ENCODE results near the gene RALGPS2.

RALGPS2 gene

DNA sequence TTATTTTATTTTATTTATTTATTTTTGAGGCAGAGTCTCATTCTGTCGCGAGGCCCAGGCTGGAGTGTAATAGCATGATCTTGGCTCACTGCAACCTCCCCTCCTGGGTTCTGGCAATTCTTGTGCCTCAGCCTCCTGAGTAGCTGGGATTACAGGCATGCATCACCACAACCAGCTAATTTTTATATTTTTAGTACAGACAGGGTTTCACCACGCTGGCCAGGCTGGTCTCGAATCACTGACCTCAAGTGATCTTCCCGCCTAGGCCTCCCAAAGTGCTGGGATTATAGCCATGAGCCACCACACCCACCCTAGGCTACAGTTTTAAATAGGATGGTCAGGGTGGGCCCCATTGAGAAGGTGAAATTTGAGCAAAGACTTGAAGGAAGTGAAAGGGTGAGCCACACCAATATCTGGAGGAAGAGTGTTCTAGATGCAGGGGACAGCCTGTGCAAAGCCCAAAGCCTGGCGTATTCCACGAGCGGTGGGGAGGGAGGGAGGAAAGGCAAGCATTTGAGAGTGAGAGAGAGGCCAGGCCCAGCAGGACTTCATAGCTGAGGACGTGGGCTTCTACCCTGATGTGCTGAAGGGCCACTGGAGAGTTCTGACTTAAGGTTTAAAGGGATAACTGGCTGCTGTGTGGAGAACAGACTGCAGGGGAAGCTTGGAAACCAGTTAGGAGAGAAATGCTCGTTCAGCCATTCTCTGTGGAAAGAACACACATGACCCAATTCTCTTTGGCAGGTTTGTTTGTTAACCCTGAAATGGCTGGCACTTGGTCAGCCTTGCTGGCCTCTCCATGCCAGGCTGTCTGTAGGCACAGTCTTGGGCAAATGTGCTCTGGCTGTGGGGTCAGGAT is 238.0 kb downstream of the RALGPS2 start:
- no peak for DNase-seq (ENCODE audit: low spot score)

DNA sequence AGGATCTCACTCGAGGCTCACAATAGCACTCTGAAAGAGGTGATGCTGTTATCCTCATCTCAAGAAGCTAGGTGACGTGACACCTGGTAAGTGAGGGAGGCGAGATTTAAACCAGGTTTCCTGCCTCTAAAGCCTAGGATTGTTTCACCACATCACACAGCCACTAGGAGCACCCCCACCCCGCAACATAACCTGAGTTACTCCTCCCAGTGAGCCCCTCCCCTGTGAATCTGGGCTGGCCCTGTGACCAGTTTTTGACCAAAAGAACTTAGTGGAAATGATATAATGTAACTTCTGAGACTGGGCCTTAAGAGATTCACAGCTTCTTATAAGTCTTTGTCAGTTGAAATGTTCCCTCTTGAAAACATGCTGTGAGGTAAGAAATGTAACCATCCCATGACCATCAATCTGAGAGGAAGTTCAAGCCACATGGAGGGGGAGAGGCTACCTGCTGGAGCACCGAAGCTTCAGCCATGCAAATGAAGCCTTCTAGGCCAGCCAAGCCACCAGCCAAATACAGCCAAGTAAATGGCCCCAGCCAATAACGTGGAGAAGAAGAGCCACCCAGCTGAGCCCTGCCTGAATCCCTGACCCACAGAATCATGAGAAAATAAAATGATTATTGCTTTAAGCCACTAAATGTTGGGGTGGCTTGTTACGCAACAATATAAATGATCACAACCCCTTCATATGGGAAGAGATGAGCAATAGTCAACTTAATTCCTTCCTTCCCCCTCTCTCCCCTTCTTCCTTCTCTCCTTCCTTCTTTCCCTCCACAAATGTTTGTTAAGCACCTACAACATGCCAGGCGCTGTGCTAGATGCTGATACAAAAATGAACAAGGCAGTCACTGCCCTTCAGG is 239.7 kb downstream of the RALGPS2 start:
- DNase-seq (ENCODE audit: low spot score), result no peak

DNA sequence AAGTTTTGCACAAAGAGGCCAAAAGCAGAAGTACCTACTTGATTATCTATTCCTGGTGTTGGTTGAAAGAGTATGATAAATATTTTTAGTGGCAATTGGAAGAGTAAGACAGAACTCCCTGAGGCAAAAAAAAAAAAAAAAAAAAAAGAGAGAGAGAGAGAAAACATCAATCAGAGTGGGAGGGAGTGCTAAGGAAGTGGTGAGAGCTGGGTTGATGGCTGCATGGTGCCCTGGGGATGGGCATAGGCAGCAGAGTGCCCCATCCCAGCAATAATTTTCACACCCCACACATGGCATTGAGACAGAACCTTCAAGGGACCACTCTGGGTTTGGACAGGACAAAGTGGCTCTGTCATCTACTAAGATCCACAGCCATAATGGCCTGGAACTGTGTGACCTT is 241.3 kb downstream of the RALGPS2 start:
- no peak for DNase-seq (ENCODE audit: low spot score)

DNA sequence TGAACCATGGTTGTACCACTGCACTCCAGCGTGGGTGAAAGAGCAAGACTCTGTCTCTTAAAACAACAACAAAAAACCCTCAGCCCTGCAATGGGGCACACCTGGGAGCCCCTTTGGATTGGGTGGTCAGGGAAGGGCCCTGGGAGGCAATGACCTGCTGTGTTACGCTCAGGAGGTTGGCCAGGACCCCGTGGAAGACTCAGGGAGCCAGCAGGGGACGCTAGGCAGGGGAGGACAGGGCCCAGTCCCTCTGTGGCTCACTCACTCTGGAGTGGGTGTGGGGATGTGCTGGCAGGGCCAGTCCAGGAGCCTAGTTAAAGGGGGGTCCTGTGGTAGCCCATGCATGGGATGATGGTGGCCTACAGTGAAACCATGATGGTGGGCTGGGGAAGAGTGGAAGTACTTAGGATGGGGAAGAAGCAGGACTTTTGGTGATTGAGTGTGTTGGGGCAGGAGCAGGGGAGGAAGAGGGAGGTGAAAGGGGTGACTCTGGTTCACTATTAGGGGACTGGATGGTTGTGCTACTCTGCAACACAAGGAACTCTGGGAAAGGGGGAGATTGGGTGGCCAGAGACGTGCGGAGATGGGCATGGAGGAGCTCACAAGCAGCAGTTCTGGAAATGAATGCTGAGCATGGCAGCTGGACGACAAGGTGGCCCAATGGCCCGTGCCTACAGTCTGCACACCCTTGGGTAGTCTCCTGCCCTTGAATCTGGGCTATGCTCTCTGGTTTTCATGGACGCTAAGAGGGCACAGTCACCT is 244.4 kb downstream of the RALGPS2 start:
- DNase-seq (ENCODE audit: low spot score), result no peak

DNA sequence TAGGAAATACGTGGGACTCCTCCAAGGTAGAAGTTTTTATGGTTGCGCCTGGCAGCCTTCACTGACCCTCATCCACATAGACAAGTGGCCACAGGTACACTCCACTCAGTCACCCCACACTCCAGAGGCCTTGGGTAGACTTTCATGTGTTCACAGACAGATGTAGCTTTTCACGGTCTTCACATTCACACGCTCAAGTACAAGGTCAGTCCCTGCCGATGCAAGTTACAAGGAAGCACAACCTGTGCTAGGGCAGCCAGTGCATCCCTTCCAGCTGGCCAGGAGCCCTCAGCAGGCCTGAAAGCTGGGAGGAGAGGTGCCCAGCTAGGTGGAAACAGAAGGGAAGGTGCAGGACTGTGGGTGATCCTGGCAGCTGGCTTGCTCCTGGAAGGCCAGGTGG is 245.1 kb downstream of the RALGPS2 start:
- DNase-seq (ENCODE audit: low spot score), result no peak
